Ecto neural progenitor cell (in vitro differentiated cells): ENCODE results near the gene SLC19A3.
A peak's percentile ranks its signal among the peaks of the same experiment; 100 is the strongest.
"Not testable (repeated sequence)": the region's sequence is repeated elsewhere in the genome, so short reads cannot be mapped to it uniquely, and the experiment has no call there.

Experiments used
- DNase-seq: peaks from one replicate; pipeline ENCODE4 v3.0.0-alpha.2; 2018; ENCODE audit warnings: low spot score

SLC19A3 gene

DNA sequence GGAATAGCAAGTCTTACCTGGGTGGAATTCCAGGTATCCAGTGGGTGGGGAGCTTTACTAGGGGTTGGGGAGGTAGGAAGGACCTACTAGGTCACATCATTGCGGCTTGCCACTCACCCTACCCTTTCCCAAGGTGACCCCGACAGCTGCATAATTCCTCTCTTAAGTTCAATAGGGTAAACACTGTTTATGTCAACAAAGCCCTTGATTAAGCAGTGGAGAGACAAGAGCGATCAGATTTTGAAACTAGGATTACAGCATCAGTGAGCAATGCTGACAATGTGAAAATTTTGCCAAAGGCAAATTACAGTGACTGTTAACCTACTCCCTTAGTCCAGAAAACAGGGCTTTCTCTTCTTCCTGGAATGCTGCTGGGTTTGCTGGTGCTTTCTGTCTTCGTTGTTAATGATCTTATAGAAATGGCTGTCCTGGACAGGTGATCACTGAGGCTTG lies 14.5 kb downstream of the SLC19A3 start:
- DNase-seq: no peak

DNA sequence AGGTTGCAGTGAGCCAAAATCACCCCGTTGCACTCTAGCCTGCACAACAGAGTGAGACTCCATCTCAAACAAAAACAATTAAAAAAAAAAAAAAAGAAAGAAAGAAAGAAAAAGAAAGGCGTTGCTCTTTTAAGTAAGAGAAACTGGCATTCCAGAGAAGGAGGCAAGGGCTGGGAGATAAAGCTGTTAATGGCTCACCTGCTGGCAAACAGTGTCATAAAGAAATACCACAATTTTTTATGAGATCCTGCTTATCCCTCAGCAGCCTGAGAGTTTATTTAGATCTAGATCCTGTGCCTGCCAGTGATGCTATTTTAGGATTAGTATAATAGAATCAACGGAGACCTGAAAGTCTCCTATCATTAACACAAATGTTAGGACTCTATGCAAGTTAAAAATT lies 16.3 kb downstream of the SLC19A3 start:
- DNase-seq: no peak

DNA sequence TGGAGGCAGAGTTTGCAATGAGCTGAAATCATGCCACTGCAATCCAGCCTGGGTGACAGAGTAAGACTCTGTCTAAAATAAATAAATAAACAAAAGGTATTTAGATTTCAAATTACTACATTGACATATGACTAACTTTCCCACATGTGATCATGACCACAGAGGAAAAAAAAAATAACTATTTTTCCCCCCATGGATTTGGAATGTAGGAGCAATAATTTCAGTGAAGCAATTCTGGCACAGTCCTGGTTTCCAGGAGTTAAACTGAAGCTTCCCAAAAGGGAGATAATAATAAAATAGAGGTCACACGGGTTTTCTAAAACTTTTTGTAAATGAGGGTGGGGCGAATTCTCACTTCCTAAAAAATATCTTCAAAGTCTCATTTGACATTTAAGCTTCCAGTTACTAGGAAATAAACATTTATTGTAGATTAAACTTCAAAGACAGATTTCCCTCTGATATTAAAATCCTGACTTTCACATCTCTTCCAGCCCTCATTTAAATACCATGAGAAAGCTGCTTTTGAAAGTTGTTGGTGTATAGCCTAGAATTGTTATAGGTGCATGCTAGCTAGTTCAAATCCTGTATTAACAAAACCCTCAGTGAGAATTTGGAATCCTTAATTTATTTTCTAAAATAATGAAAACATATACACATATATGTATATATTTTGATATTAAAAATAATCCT lies 20.7 kb downstream of the SLC19A3 start:
- no peak for DNase-seq

DNA sequence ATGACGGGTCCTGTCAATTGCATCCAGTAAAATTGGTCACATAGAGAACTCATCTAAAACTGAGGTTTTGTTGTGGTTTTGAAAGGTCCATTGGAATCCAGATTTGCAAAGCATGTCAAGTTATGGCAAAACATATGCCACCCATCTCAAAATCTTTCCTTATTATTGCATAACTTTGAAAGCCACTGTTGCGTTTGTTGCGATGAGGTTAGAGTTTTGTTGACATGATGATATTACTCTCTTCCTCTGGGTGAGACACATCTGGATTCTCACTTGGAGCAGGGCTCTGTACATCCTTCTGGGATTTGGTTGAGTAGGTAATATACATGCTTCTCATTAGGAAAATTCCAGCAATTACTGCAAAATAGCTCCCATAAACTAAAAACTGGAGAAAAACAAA lies 30.6 kb downstream of the SLC19A3 start:
- no peak for DNase-seq

DNA sequence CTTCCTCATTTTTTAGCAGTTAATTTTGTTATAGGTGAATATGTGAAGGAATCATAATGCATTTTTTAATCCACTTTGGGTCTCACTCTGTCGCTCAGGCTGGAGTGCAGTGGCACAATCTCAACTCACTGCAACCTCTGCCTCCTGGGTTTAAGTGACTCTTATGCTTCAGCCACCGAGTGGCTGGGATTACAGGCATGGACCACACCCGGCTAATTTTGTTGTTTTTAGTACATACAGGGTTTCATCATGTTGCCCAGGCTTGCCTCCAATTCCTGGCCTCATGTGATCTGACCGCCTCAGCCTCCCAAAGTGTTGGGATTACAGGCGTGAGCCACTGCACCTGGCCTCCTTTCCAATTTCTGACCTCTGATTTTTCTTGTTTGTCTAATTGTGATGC lies 33.6 kb downstream of the SLC19A3 start:
- DNase-seq: no peak

DNA sequence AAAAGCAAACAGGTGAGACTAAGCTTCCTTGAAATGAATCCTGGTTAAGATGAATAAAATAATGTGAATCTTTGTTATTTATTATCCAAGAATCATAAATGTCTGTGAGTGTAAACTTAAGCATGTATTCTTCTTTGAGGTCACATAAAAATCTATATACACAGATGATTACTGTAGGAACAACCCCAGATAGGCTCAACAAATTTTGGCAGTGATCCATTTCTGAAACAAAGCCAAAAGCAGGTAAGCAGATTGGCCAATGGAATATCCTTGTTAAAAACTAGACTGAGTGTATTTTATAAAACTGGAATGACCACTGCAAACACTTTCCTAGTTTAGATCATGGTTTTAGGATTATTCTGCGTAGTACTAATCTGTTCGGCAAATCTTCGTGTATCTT lies 39.9 kb downstream of the SLC19A3 start:
- no peak for DNase-seq

DNA sequence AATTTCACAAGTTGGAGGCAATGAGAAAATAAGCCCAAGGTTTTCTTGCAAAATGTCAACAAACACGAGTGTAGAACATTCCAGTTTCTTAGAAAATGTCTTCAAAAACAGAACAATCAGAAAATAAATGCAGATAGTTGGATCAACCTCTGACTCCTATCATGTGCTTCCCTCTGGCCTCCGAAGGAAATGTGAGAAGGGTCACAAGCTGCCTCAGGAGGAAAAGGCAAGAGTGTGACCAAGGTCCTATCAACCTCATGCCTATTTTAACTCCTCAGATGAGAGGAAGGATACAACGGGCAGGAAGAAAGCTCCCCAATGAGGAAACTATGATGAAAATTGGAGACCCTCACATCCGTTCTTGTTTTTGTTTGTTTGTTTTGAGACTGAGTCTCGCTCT lies 43.3 kb downstream of the SLC19A3 start:
- DNase-seq: no peak

DNA sequence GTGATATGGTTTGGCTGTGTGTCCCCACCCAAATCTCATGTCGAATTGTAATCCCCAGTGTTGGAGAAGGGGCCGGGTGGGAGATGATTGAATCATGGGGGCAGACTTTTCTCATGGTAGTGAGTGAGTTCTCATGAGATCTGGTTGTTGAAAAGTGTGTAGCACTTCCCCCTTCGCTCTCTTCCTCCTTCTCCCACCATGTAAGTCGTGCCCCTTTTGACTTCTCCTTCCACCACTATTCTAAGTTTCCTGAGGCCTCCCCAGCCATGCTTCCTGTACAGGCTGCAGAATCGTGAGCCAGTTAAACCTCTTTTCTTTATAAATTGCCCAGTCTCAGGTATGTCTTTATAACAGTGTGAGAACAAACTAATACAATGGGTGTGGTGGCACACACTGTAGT lies 44.2 kb downstream of the SLC19A3 start:
- DNase-seq: not testable (repeated sequence)

DNA sequence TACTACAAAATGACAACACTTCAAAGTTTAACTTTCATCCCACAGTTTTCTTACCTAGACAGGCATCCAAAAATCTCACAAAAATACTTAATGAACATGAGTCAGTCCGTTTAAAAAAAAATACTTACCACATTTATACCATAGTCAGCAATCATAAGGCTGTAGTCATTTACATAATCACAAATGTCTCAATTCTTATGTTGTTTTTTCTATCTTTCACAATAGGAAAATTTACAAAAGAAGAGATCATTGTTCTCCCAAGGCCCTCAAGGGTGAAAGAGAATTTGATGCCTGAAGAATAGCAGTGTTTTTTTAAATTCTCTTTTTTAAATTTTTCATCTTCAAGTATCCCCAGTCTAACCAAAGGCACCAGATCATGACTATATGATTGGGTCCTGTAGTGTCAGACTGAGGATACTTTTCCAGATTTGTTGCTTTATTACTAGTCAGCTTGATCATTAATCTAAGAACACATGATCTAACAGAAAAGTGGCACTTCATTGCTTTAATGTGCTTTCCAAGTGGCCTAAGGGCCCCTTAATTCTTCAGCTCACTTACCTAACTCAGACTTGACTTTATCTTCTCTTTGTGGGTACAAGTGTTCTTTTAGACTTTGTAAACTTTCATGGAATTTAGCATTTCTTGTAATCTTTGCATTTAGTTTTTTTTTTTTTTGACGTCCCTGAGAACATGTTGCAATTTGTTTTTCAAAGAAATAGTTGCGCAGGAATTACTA lies 46.5 kb downstream of the SLC19A3 start:
- no peak for DNase-seq

DNA sequence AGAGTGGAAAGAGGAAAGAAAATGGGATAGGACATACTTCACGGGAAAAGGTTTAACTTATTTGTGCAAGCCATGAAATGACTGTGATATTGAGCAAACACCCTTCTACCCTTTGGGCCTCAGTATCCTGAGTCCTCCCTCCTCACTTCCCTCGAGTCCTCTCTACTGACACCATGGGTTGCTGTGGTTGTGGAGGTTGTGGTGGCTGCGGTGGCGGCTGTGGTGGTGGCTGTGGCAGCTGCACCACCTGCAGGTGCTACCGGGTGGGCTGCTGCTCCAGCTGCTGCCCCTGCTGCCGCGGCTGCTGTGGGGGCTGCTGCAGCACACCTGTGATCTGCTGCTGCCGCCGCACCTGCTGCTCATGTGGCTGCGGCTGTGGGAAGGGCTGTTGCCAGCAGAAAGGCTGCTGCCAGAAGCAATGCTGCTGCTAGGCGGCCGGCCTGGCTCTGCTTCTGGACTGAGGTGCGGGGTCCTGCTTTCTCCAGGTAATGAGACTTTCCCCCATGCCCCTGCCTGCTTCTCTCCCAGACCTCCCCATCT lies 51.1 kb downstream of the SLC19A3 start, which contains the start of gene SCYGR5:
Gene SCYGR5, plus strand, starts transcription at position 174 of the 540 bp plus-strand sequence. Its CDS starts 0 bp downstream, at position 174.
- not testable (repeated sequence) for DNase-seq

DNA sequence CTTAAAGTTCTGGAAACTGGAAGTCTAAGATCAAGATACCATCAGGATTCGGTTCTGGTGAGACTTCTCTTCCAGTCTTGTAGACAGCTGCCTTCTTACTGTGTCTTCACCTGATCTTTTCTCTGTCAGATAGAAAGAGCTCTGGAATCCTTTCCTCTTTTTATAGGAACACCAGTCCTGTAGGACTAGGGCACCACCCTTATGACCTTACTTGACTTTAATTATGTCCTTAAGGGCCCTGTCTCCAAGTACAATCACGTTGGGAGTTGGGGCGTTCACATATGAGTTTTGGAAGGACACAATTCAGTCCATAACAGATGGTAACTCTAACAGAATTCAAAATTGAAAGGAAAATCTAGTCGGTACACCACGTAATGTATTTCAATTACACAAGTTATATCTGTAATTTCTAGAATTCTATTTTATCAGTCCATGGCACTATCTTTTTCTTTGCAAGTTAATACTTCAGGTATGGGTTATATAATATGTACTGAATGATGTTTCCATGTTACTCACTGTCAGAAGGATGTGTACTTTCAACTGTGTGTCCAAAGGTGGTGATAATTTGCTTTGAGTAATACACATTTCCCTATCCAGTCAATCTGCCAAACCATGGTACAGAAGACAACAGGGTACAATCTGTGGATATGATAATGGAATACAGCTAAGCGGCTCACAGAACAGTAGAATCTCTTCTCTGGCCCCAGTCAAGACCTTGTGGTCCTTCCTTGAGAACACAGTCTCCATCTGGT lies 52.5 kb downstream of the SLC19A3 start:
- DNase-seq: no peak

DNA sequence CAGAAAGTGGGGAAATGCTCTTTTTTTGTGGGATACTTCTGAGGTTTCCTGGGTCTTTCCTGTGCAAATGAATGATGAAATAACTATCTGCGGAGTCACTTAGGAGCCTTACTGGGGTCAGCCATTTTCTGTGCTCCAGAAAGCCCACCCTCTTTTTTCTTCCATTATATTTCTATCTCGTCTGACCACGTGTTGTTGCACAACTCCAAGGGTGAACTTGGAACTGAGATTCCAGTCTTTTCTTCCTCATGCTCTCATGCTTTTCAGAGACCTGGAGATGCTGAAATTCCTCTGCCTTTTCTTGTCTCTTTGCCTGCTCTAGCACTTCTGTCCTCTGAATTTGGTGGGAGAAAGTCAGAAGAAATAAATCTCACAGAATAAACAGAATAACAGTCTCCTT lies 56.0 kb downstream of the SLC19A3 start:
- DNase-seq: no peak

DNA sequence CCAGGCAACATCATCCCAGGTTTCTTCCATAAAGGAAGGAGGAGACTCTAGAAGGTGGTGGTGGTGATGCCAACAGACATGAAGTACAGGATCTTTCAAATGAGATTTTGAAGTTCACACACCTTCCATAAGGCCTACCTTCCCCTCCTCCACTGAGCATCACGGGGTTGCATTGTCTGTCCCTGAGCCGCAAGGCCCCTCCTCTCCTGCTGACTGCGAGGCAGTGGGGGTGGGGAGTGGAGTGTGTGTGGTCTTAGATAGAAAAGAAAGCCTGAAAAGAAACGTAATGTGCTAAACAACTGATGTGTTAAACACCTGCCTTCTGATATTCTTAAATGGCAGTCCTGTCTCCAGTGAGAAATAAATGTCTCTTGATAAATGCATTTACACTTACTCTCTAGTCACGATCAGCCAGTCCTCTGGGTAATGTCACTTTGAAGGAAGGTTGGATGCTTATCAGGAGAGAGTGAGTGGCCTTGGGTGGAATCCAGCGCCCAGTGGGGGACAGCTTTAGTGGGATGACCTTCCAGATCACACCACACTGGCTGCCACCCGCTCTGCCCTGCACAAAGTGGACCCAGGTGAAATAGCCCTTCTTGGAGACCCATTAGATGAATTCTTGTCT lies 56.7 kb downstream of the SLC19A3 start:
- DNase-seq: peak; percentile 58

DNA sequence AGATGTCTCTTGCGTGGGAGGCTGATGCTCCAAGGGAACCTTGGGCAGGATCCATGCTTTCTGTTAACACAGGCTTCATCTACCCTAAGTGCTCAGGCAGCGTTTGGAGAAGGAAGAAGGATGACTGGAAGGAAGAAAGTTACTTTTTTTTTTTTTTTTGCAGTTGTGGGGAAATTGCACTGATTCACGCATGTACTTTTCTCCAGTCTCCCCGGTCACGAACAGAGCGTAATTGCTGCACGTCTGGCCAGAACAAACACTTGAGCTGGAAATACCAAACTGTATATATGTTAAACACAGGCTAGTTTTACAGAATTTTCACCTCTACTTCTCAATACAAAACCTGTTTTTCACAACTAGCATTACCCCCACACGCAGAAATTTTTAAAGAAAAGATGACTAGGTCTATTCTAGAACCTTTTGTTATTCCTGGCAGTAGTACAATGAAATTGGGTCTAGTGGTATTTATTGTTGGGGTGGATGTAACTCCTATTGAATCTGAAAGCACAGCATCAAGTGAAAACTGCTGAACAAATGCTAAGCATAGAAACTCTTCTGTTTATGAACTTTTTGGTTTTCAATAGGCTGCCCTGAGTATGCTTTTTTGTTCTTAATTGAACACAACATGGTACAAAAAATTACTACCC lies 60.5 kb downstream of the SLC19A3 start:
- no peak for DNase-seq

DNA sequence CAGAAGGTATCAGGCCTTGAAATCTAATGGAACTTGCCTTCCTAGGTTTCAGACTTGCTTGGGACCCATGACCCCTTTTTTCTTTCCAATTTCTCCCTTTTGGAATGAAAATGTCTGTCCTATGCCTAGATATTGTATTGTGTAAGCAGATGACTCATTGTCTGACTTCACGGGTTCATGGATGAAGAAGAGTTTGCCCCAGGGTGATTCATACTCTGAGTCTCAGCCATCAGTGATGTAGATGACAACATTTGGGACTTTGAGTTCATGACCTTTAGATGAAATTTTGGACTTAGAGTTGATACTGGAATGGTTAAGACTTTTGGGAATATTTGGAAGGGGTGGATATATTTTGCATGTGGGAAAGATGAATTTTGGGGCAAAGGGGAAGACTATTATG lies 62.4 kb downstream of the SLC19A3 start:
- no peak for DNase-seq

DNA sequence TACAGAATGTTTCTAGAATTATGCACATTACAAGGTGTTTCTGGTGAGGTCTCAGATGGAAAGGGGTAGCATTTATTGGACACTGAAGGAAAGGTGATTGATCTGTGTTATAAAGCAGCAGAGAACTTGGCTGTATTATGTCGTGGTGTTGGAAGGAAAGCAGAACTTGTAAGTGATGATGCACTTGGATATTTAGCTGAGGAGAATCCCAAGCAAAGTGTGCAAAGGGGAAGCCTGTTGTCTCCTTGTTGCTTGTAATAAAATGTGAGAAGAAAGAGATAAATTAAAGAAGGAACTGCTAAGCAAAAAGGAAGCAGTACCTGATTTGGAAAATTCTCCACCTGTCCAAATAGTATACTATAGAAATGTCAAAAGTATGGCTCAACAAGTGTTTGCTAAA lies 63.4 kb downstream of the SLC19A3 start:
- no peak for DNase-seq

DNA sequence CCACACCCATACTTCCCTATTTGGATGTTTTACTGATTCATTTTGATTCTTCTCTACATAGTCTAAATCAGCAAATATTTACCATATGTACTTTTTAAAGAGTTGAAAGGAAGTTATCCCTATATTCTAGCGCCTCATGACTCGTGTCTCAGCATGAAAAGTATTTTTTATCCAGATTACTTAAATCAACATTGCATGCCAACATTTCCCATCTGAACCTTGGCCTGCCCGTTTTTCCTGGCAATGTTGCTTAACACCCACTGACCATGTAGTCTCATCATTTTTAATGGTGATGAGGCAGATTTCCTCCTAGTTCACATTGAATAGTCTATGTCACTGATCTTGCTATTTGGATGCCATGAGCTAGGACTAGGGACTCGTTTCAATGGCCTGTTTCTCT lies 64.4 kb downstream of the SLC19A3 start:
- DNase-seq: no peak

DNA sequence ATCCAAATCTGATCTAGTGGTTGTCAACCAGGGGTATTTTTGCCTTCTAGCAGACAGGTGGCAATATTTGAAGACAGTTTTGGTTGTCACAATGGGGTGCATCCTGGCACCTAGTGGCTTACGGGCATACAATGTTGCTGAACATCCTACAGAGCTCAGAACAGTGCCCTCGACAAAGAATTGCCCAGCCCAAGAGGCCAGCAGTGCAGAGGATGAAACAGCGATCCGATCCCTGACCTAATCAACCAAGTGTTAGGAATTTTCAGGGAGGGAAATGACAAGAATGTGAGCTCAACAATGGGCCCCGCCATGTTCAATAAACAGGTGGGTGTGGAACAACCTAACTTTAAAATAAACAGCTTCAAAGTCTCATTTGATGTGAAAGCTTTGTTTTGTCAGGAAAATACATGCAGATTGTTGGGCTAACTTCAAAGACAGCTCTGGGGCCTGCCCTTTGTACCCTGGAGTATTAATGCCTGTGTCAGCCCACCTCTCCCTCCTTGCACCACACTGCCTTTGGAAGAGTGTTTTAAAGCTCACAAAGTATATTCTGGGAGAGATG lies 73.8 kb downstream of the SLC19A3 start:
- no peak for DNase-seq

DNA sequence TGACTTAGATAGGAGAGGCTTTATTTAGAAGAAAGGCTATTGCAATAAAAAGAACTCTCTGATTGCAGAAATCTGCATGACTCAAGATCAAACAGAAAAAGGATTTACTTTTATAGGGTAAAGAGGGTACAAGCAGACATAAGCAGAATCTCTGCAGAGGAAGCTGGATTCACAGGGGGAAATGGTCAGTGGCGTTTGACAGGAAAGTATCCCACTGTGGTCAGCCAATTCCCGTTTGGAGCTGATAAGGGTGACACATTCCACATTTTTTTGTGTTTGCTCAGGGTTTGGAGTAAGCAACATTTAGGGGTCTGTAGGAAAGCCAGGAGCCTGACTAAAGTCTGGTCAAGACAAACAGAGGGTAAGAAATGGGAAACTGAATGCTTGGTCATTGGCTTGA lies 75.2 kb downstream of the SLC19A3 start:
- DNase-seq: no peak

DNA sequence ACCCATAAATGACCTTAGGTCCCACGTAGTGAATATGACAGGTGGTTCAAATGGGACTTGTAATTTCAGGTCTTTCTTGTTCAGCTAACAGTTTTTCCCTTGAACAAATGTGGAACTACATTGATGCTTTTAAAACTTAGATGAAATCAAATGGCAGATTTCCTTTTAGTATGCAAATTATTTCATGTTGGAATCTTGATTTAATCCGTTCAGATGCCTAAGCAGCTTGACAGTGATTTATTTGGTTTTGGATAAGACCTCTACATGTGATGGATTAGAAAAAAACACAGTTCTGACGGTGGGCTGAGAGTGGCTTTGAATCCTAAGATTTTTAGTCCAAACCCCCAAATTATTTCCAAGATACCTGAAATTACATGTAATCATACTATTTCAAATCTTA lies 83.6 kb downstream of the SLC19A3 start:
- no peak for DNase-seq
